Measurements from ENCODE around the gene RPS6KA6.
"Not testable (repeated sequence)": the region's sequence is repeated elsewhere in the genome, so short reads cannot be mapped to it uniquely, and the experiment has no call there.

The RPS6KA6 gene

GRCh38 chrX:84123585-84123984 is 64.4 kb downstream of the RPS6KA6 start:
- H3K4me1 Mint-ChIP-seq = no peaks in the 10 kb centered on the region
- no peak for ATAC-seq
- H3K4me3 Mint-ChIP-seq = no peak overlapping the region
- DNase-seq (ENCODE audit: low spot score in 2 of 2) = no peak
- no peak overlapping the region for H3K27ac Mint-ChIP-seq
- peaks cover 9% of the 10 kb centered on the region for H3K9me3 Mint-ChIP-seq
- H3K36me3 Mint-ChIP-seq = no peaks in the 10 kb centered on the region

DNA sequence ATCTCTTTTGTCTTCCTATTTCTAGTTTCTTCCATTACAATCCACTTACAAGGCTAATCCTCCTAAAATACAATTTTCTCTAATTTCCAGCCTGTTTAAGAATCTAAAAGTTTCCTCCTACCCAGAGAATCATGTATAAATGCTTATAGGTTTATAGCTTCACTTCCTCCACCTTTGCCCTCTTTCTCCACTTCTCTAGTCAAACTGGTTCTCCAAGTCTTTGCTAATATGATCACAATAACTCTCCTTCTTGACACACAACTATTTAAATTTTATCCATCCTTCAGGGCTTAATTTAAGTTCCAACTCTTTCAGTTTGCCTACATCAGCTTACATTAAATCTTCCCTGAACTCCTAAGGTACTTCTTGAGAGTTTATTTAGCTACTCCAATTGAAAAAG is 69.2 kb downstream of the RPS6KA6 start:
- peaks cover 9% of the 10 kb centered on the region for H3K9me3 Mint-ChIP-seq
- no peak overlapping the region for H3K27ac Mint-ChIP-seq
- H3K4me3 Mint-ChIP-seq = no peak overlapping the region
- no peaks in the 10 kb centered on the region for H3K4me1 Mint-ChIP-seq
- ATAC-seq (no peak), DNase-seq (ENCODE audit: low spot score in 2 of 2) (no peak)
- H3K36me3 Mint-ChIP-seq = no peaks in the 10 kb centered on the region

- peaks cover 9% of the 10 kb centered on the region for H3K9me3 Mint-ChIP-seq
- no peaks in the 10 kb centered on the region for H3K36me3 Mint-ChIP-seq
Observed at GRCh38 chrX:84118315-84118714, 69.7 kb downstream of the RPS6KA6 start.

GRCh38 chrX:84108584-84108983 is 79.4 kb downstream of the RPS6KA6 start:
- Mint-ChIP-seq H3K27ac (no peak overlapping the region), H3K36me3 (no peaks in the 10 kb centered on the region), H3K9me3 (no peaks in the 10 kb centered on the region), H3K4me3 (no peak overlapping the region), H3K4me1 (no peaks in the 10 kb centered on the region)
- no peak for DNase-seq (ENCODE audit: low spot score in 2 of 2)
- ATAC-seq = no peak

More at GRCh38 chrX:84118315-84118714, 69.7 kb downstream of the RPS6KA6 start:
- ATAC-seq (no peak), DNase-seq (ENCODE audit: low spot score in 2 of 2) (no peak)
- H3K27ac Mint-ChIP-seq = no peak overlapping the region
- H3K4me3 Mint-ChIP-seq = no peak overlapping the region
- H3K4me1 Mint-ChIP-seq = no peaks in the 10 kb centered on the region

DNA sequence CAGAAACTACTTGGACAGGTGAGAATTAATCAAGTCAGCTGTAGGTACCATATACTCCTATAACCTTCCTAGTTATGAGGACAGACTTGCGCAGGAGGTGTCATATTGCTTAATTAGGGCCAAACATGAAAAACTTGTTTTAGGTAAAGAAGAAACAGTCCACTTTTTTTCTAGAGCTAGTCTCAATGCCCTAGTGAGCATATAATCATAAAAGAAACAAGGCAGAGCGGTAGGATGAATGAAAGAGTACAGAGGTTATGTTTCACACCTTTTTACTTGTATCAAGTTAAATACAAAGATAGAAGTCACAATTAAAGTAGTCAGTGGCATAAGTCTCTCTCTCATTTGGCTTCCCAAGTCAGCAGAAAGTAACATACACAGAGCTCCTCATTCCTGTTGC is 88.9 kb downstream of the RPS6KA6 start:
- ATAC-seq (no peak), DNase-seq (ENCODE audit: low spot score in 2 of 2) (no peak)
- Mint-ChIP-seq H3K4me3 (no peak overlapping the region), H3K36me3 (no peaks in the 10 kb centered on the region), H3K9me3 (no peaks in the 10 kb centered on the region), H3K27ac (no peak overlapping the region), H3K4me1 (no peaks in the 10 kb centered on the region)

- H3K27ac Mint-ChIP-seq; H3K9me3 Mint-ChIP-seq; H3K4me1 Mint-ChIP-seq; H3K36me3 Mint-ChIP-seq; ATAC-seq; H3K4me3 Mint-ChIP-seq; DNase-seq (ENCODE audit: low spot score in 2 of 2): not testable (repeated sequence)
Observed at GRCh38 chrX:84079479-84080197, 108.4 kb downstream of the RPS6KA6 start.

GRCh38 chrX:84078991-84079390 is 109.0 kb downstream of the RPS6KA6 start:
- Mint-ChIP-seq H3K4me1 (no peaks in the 10 kb centered on the region), H3K9me3 (peaks cover 5% of the 10 kb centered on the region), H3K4me3 (no peak overlapping the region), H3K27ac (no peak overlapping the region), H3K36me3 (no peaks in the 10 kb centered on the region)
- DNase-seq (ENCODE audit: low spot score in 2 of 2) = no peak
- no peak for ATAC-seq

DNA sequence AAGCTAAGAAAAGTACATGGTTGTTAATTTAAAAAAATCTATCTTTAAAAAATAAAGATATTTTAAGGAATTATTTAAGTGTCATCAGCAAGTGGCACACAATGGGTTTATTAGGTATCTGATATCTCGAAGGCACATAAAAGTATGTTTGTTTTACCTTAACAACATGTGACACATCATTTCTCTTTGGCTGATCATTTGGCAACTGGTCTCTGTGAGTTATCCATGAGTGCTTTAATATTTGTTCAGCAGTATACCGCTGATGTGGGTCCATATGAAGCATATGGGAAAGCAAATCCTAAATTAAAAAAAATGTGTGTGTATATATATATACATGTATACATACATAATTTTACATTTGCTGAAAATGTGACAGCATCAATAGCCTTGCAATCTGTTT is 123.2 kb downstream of the RPS6KA6 start:
- H3K27ac Mint-ChIP-seq = no peak overlapping the region
- no peak overlapping the region for H3K4me3 Mint-ChIP-seq
- H3K4me1 Mint-ChIP-seq = no peaks in the 10 kb centered on the region
- no peaks in the 10 kb centered on the region for H3K9me3 Mint-ChIP-seq
- no peaks in the 10 kb centered on the region for H3K36me3 Mint-ChIP-seq
- ATAC-seq = no peak
- no peak for DNase-seq (ENCODE audit: low spot score in 2 of 2)

DNA sequence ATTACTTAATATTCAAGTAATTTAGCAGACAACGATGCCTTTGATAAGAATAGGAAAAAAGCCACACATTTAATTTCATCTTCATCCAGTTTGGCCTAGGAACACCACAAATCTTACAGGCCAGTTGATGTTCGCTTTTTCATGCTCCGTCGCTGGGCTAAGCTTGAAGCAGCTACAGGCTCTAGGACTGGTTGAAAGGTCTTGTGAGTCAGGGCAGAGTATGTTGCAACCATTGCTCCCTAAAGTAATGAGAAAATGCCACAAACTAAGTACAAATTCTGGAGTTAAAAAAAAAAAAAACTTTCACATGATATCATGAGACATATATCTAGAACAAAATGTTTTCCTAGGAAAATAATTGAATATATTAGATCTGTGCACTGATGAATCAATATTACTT is 123.8 kb downstream of the RPS6KA6 start:
- no peak for DNase-seq (ENCODE audit: low spot score in 2 of 2)
- Mint-ChIP-seq H3K4me3 (no peak overlapping the region), H3K4me1 (no peaks in the 10 kb centered on the region), H3K36me3 (no peaks in the 10 kb centered on the region), H3K27ac (no peak overlapping the region), H3K9me3 (no peaks in the 10 kb centered on the region)
- no peak for ATAC-seq

GRCh38 chrX:84047339-84047738 is 140.7 kb downstream of the RPS6KA6 start:
- Mint-ChIP-seq H3K4me1 (no peaks in the 10 kb centered on the region), H3K27ac (no peak overlapping the region), H3K4me3 (no peak overlapping the region), H3K9me3 (peaks cover 1% of the 10 kb centered on the region), H3K36me3 (no peaks in the 10 kb centered on the region)
- ATAC-seq (no peak), DNase-seq (ENCODE audit: low spot score in 2 of 2) (no peak)

GRCh38 chrX:84046403-84046984 is 141.5 kb downstream of the RPS6KA6 start:
- ATAC-seq = no peak
- Mint-ChIP-seq H3K27ac (no peak overlapping the region), H3K4me1 (no peaks in the 10 kb centered on the region), H3K4me3 (no peak overlapping the region), H3K9me3 (peaks cover 3% of the 10 kb centered on the region), H3K36me3 (no peaks in the 10 kb centered on the region)
- no peak for DNase-seq (ENCODE audit: low spot score in 2 of 2)

DNA sequence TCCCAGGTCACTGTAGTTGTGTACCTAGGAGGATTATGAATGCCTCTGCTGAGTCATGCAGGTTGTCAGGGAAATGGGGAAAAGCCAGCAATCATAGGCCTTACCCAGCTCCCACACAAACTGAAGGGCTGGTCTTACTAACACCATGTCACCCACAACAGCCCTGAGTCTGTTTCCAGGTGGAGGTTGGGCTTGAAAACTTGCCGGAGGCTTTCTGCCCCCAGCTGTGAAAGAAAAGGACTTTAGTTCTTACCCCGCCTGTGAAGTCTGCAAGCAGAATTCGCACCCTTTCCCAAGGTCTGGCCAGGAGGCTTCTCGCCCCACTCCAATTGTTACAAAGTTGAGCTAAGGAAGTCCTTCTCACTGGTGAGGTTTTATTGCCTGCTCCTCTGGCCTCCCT is 143.9 kb downstream of the RPS6KA6 start:
- Mint-ChIP-seq H3K36me3 (no peaks in the 10 kb centered on the region), H3K4me1 (no peaks in the 10 kb centered on the region), H3K9me3 (peaks cover 6% of the 10 kb centered on the region), H3K27ac (no peak overlapping the region), H3K4me3 (no peak overlapping the region)
- DNase-seq (ENCODE audit: low spot score in 2 of 2) (no peak), ATAC-seq (no peak)

All from stimulated activated effector memory CD8-positive, alpha-beta T cell treated with anti-CD3 and anti-CD28 coated beads, Interleukin-12 subunit alpha, Interleukin-12 subunit beta, amount 100 ng/mL, for 72 hours (primary cell).